Activated CD8-positive, alpha-beta T cell treated with anti-CD3 and anti-CD28 coated beads for 36 hours (primary cell): ENCODE results near the gene PRPS1. TPM values are rescaled to one million over a fixed set of nuclear protein-coding genes. Genes with fewer than 3 reads are reported as not detected.

Experiments used
- ATAC-seq: fragments of 200-7000 bp; cut with Tn5 transposase; one replicate; pipeline ENCODE4 v1.10.0; 2021; ENCODE audit warnings: mild to moderate bottlenecking, moderate library complexity
- CTCF ChIA-PET: fragments of 350-600 bp; sonication (Branson Sonifier 250); formaldehyde crosslinking; loops from one replicate; lab custom pipeline; 2021; ENCODE audit warnings: antibody characterized with exemption; lab: Charles Lee
- POLR2A ChIA-PET: fragments of 350-600 bp; sonication (Branson Sonifier 250); formaldehyde crosslinking; loops from one replicate; lab custom pipeline; 2021; ENCODE audit warnings: antibody characterized with exemption; lab: Charles Lee
- DNase-seq: peaks from one replicate; pipeline ENCODE4 v3.0.0-alpha.2; 2020
- H3K27ac Mint-ChIP-seq: one replicate; pipeline ENCODE4 v1.8.0; 2021; ENCODE audit warnings: mild to moderate bottlenecking, mixed read lengths
- H3K27me3 Mint-ChIP-seq: one replicate; pipeline ENCODE4 v1.8.0; 2021; ENCODE audit warnings: mixed read lengths
- H3K36me3 Mint-ChIP-seq: one replicate; pipeline ENCODE4 v1.8.0; 2021; ENCODE audit warnings: low read depth, mixed read lengths
- H3K4me1 Mint-ChIP-seq: one replicate; pipeline ENCODE4 v1.8.0; 2021; ENCODE audit warnings: low read depth, mixed read lengths
- H3K4me3 Mint-ChIP-seq: one replicate; pipeline ENCODE4 v1.8.0; 2021; ENCODE audit warnings: mild to moderate bottlenecking, moderate library complexity, mixed read lengths
- H3K9me3 Mint-ChIP-seq: one replicate; pipeline ENCODE4 v1.8.0; 2021; ENCODE audit warnings: mixed read lengths
- CTCF ChIP-seq: fragments of 200-600 bp; IDR thresholded peaks from one replicate; pipeline ENCODE4 v1.8.0; 2022; ENCODE audit warnings: antibody characterized with exemption, mild to moderate bottlenecking
- intact Hi-C: fragments of 100-400 bp; cut with micrococcal nuclease; formaldehyde crosslinking; loops from one replicate; pipeline ENCODE4 v1.10.0; 2022
- total RNA-seq, 2 experiments: library from RNA; stranded (reverse); gene quantifications; one replicate each; pipeline ENCODE4 v1.2.3, GENCODE V29; 2021

Gene PRPS1
- total RNA-seq, 2 experiments from 2014 or later: 122 to 131 TPM

GRCh38 chrX:107673933-107674479 lies 45.7 kb downstream of the PRPS1 start:
- Mint-ChIP-seq H3K27me3 (no peaks in the 10 kb centered on the region), H3K36me3 (no peaks in the 10 kb centered on the region), H3K4me1 (peaks cover 44% of the 10 kb centered on the region), H3K9me3 (no peaks in the 10 kb centered on the region), H3K27ac (peak overlapping the region; percentile 95), H3K4me3 (peak overlapping the region; percentile 83)
- DNase-seq (peak; percentile 94), ATAC-seq (peak; percentile 75)
- no peak for TF ChIP-seq CTCF
- CTCF ChIA-PET: interaction anchor here (1.0 to 3.6 kb wide), 14 partner anchors 13 to 220 kb away, joined by 3 to 106 read pairs (median 6); partner anchors contain the start of genes MID2, NCBP2L and TSC22D3
- intact Hi-C loops: loop anchor here (1.0 to 5.0 kb wide), 4 partner anchors 37 to 218 kb away; partner anchors contain the start of genes NCBP2L and TSC22D3
- POLR2A ChIA-PET: interaction anchor here (0.9 to 8.6 kb wide), 7 partner anchors 11 to 103 kb away, joined by 3 to 184 read pairs (median 5); partner anchors contain the start of genes NCBP2L and PRPS1

GRCh38 chrX:107674480-107675364 lies 46.4 kb downstream of the PRPS1 start:
- H3K36me3 Mint-ChIP-seq: no peaks in the 10 kb centered on the region
- H3K27me3 Mint-ChIP-seq: no peaks in the 10 kb centered on the region
- POLR2A ChIA-PET: interaction anchor here (1.4 to 8.6 kb wide), 2 partner anchors 41 to 46 kb away, joined by 6 to 184 read pairs; partner anchors contain the start of gene PRPS1
- H3K4me3 Mint-ChIP-seq: peak overlapping the region; percentile 83
- H3K4me1 Mint-ChIP-seq: peaks cover 47% of the 10 kb centered on the region
- intact Hi-C loops: loop anchor here (1.0 to 5.0 kb wide), 4 partner anchors 36 to 218 kb away; partner anchors contain the start of genes NCBP2L and TSC22D3
- DNase-seq: peak; percentile 41
- no peak for TF ChIP-seq CTCF
- ATAC-seq: peak; percentile 14
- CTCF ChIA-PET: interaction anchor here (0.8 to 3.9 kb wide), 7 partner anchors 18 to 163 kb away, joined by 3 to 106 read pairs (median 9); partner anchors contain the start of genes NCBP2L and TSC22D3
- H3K27ac Mint-ChIP-seq: peak overlapping the region; percentile 95
- H3K9me3 Mint-ChIP-seq: no peaks in the 10 kb centered on the region

GRCh38 chrX:107675365-107675654 lies 47.0 kb downstream of the PRPS1 start:
- Mint-ChIP-seq H3K9me3 (no peaks in the 10 kb centered on the region), H3K27me3 (no peaks in the 10 kb centered on the region), H3K27ac (peak overlapping the region; percentile 95), H3K4me1 (peaks cover 51% of the 10 kb centered on the region), H3K4me3 (peak overlapping the region; percentile 83), H3K36me3 (no peaks in the 10 kb centered on the region)
- POLR2A ChIA-PET: interaction anchor here (8.6 kb wide), 1 partner anchor 40 kb away, joined by 184 read pairs; no protein-coding TSS in a partner anchor
- intact Hi-C loops: loop anchor here (2.0 kb wide), 1 partner anchor 35 kb away; no protein-coding TSS in a partner anchor
- TF ChIP-seq CTCF: no peak
- DNase-seq (no peak), ATAC-seq (no peak)
- CTCF ChIA-PET: interaction anchor here (0.8 to 3.9 kb wide), 3 partner anchors 21 to 101 kb away, joined by 3 to 106 read pairs (median 19); partner anchors contain the start of genes NCBP2L and TSC22D3

- DNase-seq (no peak), ATAC-seq (no peak)
- H3K36me3 Mint-ChIP-seq: no peaks in the 10 kb centered on the region
- peaks cover 52% of the 10 kb centered on the region for H3K4me1 Mint-ChIP-seq
- no peak for TF ChIP-seq CTCF
- CTCF ChIA-PET: interaction anchor here (0.9 to 3.9 kb wide), 3 partner anchors 20 to 100 kb away, joined by 3 to 58 read pairs (median 19); partner anchors contain the start of genes NCBP2L and TSC22D3
- no peaks in the 10 kb centered on the region for H3K27me3 Mint-ChIP-seq
- H3K4me3 Mint-ChIP-seq: peak overlapping the region; percentile 83
- POLR2A ChIA-PET: interaction anchor here (0.8 to 8.6 kb wide), 2 partner anchors 39 to 99 kb away, joined by 5 to 184 read pairs; partner anchors contain the start of gene TSC22D3
- peak overlapping the region; percentile 95 for H3K27ac Mint-ChIP-seq
- intact Hi-C loops: loop anchor here (2.0 kb wide), 1 partner anchor 35 kb away; no protein-coding TSS in a partner anchor
- H3K9me3 Mint-ChIP-seq: no peaks in the 10 kb centered on the region
Measured at GRCh38 chrX:107675823-107676555, 47.7 kb downstream of the PRPS1 start.
